Activated CD8-positive, alpha-beta memory T cell treated with anti-CD3 and anti-CD28 coated beads for 1 hour (primary cell): ENCODE results near the gene CCNA2.

Experiments used
- DNase-seq, 2 donors: peaks; one replicate each; pipeline ENCODE4 v3.0.0-alpha.2; 2020; ENCODE audit warnings: low read depth in 1 of 2; ENCODE audit errors: extremely low read depth in 1 of 2

CCNA2 gene

DNA sequence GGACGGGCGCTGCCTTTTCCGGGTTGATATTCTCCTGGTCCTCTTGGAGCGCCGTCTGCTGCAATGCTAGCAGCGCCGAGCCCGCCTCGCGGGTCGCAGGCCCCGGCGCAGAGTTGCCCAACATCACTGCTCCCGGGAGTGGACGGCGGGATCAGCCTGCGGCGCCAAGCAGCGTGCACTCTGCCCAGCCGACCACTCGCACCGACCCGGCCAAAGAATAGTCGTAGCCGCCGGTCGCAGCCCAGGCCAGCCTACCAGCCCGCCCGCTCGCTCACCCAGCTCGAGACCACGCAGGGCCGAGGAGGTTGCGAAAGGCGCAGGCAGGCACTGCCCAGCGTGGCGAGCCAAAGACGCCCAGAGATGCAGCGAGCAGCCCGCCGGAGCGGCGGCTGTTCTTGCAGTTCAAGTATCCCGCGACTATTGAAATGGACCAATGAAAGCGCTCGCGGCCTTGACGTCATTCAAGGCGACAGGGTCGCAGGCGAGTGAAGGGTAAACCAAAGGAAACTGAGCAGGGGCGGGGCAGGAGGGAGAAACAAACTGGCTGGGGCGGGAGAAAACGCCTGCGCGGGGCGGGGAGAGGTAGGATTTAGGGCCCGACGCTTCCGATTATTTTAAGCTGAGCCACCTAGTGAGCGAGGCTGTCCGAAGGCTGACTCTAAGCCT, at the start of gene CCNA2:
CCNA2 (minus strand) TSS at position 379 of the 666 bp plus-strand sequence; CDS start at position 124, 255 bp downstream.
- DNase-seq, result peak; percentile 89 to 90

DNA sequence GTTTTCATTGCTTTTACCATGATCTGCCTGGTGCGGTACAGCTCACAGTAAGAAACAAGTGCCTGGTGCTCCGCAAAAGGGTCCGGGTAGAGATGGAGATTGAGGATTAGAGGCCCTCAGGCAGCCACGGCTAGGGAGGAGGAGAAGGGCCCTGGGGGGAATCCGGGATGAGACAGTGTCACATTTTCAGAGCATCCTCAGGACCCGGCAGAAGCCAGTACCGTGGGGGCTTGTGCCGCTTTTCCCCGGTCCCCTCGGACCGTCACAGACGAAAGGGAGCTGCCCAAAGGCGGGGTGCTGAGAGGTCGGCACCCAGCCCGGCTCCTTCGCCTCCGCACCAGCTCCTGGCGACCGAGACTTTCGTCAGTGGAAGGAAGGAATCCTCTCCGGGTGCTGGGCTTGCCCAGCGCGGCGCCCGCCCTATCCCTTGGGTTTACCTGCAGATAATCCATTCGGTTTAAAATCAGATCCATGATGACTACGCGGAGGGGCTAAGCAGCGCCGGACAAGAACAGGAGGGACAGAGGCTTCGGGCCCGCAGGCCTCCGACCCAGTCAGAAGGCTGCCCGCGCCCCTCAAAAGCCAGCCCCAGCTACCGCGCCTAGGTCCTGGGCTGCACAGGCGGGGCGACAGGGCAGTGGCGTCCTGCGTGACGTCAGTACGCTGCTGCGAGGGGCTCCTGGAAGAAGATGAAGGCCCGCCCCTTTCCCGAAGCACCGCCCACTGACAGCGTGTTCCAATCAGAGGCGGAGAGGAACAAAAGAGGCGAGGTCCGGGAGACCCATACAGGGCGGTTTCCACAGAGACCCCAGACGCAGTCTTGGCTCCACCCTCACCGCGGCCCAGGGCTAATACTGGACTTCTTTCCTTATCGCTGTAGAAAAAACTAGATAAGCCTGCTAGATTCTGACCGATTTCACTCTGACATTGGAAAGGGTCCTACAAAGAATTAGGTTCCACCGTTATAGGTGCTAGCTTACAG, 46.4 kb upstream of the CCNA2 start, which contains the start of gene BBS7:
BBS7 (minus strand) TSS at position 634 of the 982 bp plus-strand sequence; CDS start at position 473, 161 bp downstream.
- peak; percentile 90 to 94 for DNase-seq

DNA sequence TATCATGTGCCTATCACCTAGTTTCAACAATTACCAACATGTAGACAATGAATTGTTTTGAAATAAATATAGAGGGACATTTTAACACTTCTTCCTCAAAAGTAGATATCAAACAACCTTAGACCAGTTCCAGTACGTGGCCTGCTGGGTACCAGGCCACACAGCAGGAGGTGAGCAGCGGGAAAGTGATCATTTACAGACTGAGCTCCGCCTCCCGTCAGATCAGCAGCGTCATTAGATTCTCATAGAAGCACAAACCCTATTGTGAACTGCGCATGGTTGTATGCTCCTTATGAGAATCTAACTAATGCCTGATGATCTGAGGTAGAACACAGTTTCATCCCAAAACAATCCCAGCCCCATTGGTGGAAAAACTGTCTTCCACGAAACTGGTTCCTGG, 40.1 kb upstream of the CCNA2 start:
- DNase-seq, result no peak

DNA sequence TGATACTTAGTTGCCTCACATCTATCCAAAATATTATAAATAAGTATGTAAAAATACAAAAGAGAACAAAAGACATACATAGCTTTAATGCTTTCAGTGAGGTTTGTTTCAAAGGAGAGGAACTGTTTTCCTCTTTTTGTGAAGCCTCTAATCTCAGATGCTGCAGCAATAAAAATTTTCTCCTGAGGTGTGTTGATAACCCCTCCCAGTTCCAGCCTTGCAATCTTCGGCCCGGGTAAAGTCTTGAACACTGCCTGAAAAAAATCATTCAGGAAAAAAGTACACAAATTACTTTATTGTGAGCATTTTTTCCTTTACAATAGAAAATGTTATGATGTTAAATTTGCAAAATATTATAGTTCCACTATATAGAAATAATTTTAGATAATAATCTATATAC, 37.7 kb upstream of the CCNA2 start:
- no peak for DNase-seq

DNA sequence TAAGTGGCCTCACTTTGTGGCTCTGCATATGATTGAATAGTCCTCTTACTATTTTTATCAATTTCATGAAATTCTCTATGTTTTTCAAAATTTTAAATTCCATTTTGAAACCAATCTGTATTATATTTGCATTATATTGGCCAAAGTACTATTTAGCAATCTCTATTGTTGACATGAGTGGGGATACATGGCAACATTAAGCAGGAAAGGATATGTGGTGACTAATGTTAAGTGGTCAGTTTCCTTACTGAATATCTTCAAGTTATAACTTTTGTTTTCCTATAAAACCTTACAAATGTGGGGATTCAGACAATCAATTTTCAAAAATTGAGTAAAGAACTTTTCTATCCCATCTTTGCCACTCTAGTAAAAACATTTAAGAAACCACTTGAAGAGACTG, 36.4 kb upstream of the CCNA2 start:
- DNase-seq, result no peak

DNA sequence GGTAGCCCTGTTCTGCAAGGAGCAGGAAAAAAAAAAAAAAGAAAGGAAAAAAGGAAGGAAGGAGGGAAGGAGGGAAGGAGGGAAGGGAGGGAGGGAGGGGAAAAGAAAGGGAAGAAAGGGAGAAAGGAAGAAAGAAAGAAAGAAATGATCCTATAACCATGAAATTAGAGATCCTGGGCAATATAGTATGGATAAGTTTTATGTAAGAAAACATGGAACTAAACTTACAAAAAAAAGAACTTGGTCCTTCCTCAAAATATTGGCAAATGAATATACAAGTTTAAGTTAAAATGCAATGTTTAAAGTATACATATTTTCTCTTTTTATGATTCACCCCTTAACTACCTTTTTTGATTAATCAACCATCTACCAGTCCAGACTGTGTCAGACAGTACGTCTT, 27.7 kb upstream of the CCNA2 start:
- no peak for DNase-seq

DNA sequence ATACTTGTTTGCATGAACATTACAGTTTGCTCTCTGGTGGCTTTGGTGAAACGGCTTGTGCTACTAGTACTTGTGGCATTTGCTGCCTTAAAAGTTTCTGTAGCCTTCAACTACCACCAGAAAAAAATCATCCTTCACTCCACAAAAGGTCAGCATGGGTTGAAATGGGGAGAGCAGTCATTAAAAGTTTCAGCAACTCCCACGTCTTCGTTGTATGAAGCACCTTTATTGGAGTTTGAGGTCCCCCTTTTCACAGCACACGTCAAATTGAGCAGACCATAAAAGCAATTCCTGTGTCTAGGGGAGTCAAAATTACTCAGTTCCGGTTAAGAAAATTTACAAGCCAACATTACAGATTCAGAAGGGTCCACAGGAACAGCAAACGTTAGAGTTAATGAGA, 23.0 kb upstream of the CCNA2 start:
- no peak for DNase-seq

DNA sequence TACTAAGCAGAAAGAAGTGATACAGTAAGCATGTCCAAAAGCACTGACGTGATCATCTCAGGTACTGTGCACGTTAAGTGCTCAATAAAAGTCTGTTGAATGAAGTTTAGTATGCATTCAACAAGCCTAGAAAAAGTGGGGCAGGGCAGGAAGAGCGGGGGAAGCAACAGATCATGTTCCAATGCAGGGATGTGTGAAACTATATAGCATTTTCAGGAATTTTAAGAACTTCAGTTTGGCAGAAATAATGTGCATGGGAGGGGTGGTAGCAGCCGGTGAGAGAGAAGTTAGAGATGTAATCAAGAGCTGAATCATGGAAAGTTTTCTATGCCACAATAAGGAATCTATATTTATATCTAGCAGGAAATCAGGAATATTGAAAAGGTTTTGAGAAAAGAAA, 19.2 kb upstream of the CCNA2 start:
- no peak for DNase-seq

DNA sequence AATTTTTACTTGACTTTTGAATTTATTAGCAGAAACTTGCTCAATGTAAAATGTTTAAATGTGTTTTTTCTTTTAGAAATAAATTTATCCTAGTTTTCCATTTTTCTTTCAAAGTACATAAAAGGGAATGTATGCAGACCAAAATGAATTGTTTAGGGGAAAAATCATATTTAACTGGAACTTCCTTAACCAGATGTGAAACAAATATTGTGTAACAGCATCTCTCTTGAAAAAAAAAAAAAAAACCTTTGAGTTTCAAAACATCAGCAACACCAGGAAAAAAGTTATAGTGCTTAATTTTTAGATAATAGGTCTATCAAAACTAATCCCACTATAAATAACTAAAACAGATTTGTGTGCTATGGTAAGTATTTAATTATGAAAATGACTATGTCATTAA, 14.5 kb upstream of the CCNA2 start:
- DNase-seq, result no peak

DNA sequence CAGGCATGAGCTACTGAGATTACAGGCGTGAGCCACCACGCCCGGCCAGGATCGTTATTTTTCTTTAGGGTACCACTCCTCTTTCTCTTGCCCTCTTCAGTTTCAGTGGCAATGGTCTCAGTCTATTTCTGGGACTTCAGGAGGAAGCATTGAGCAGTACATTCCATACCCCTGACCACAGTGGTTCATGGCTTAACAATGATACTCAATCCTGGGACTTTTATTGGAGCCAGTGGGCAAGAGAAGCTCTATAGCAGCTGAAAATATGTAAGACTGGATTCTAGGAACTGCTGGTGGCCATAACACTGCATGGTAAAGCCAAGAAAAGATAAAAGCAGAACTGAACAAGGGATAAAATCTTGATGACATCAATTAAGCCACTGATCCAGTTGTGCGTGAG, 5.8 kb upstream of the CCNA2 start:
- no peak for DNase-seq

DNA sequence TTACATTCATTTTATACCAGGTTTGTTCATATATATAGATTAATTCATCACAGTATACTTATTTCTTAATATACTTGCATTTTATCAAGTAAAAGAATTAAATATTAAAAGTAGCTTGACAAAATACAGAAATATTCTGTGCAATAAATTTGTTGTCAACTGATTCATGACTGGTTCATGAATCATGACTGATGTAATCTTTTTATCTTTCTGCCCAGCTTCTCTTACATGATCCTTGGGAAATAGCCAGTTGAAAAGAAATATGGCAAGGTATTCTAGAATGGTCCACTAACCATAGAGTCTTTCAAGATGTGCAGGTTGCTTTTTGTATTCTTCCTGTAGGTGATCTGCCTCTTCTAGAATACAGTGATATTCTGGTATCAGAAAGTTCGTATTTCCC, 4.2 kb upstream of the CCNA2 start:
- no peak for DNase-seq

DNA sequence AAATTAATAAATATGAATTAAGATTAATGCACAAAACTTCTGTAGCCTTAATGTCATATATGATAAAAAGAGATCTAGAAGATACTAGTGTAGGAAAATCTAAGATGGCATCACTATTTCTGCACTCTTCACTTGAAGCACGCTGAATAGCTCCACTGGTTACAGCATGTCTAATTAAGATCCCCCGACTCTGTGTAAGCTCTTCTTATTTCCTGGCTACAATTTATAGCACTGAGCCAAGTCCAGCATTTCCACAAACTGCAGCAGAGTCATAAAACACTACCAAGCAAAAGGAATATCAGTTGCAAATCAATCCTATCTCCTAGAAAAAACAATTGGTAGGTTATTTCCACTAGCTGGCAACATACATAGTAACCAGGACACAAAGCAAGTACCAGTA, 1.3 kb upstream of the CCNA2 start:
- DNase-seq, result no peak

DNA sequence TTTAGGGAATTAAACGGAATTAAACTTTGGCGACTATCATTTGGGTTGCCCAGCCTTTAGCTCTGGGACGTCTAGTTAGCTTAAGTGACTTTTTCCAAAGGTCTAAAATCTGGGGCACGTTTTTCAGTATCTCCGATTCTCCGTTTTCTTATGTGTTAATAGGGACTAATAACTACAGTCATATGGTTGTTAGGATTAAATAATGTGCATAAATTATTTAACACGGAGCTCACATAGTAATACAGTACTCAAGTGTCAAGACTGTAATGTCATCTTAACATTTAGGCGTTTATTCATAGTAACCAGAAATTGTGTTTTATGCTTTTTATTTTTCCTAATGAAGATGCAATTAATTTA, 466 bp upstream of the CCNA2 start:
- no peak for DNase-seq

DNA sequence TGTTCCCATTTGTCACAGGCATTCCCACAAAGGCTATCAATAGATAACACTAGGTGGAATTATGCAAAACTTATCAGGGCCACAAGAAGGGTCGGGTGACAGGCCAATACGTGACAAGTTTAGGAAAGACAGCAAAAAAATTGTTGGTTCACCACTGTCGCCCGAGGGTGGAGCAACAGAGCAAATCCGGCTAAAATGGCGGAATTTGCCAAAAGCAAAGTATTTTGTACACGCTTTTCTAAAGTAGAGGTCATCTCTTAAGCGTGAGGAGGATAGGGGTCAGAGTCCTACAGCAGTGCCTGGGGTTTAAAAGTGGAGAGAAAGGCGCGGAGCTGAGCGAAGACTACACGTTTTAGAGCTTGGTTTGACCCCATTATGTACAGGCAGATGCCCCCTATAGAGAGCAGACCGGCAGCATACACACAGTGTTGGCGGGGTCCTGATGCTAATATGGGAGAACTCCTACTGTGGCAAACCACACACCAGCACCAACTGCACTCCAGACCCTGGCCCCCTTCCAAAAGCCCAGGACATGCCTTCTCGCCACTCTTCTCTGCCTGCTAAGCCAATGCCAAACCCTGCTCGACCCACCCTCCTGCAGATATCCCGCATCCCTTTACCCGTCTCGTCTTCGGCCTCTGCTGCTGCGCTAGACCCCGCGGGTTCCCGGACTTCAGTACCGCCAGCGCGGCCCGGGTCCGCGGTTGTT, 733 bp downstream of the CCNA2 start:
- DNase-seq, result no peak

DNA sequence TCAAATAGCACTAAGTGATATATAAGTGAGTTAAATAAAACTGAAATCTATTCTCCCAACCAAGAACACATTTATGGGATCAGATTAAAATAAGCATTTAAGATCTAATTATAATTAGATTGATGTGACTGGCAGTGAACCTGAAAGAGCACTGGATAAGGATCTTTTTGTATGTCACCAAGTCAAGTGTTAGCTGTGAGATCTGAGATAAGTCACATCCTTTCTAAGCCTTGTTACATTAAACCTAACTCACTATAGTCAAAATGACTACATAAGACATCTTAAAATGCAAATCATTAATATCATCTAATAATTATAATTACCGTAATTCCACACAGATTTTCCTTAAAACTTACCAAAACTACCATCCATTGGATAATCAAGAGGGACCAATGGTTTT, 1.6 kb downstream of the CCNA2 start:
- DNase-seq, result no peak

DNA sequence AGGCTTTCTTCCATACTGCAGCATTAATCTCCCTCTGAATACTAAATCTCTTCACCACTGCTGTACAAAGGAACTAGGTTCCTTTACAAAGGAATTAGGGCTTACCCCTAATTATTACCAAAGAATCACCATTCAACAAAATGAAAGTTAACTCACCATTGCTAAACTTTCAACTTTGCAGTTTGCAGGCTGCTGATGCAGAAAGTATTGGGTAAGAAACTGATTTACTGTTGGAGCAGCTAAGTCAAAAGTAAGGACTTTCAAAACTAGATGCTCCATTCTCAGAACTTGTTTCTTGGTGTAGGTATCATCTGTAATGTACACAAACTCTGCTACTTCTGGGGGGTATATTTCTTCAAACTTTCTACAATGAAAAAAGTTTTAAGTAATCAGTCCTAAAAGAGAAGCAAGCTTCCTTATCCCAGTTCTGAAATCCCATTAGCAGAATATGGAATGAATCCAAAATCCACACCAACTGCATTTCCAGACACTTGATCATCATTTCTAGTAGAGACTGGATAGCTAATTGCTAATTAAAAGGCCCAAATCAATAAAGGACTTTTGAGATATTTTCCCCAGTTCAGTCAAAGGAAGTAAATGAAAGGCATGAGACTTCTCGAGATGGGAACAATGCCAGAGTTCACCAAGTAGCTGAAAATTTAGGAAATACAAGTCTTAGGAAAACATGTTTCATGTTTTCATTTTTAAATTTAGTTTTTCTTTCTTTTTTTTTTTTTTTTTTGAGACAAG, 4.3 kb downstream of the CCNA2 start:
- DNase-seq, result no peak

DNA sequence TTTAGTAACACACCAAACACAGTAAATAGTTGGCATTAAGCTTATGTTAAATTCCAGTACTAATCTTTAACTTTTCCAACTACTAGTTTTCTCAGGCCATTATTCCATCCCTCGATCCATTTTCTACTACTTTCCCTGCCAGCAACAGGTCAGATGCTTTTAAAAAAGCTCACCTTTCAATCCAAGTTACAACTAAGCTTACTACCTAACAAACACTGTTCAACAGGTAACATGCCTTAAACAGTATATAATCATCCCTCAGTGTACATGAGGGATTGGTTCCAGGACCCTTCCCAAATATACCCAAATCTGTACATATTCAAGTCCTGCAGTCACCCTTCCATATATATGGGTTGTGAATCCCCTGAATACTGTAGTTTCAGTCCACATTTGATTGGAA, 5.5 kb downstream of the CCNA2 start:
- no peak for DNase-seq

DNA sequence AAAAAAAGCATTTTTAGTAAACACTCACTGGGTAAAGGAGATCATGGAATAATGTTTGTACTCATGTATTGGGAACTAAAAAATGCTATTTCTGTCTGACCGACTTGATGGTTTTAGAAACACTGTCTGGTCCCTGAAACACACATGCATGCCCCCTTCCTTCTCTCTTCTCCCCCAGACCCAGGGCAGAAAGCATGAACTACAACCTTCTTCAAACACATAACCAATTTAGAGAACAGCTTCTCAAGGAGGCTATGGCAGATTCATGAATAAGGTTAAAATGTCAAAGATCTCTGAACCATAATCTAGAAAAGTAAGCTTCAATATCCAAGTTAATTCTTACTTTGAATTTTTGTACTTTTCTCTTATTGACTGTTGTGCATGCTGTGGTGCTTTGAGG, 6.0 kb downstream of the CCNA2 start:
- DNase-seq, result no peak

DNA sequence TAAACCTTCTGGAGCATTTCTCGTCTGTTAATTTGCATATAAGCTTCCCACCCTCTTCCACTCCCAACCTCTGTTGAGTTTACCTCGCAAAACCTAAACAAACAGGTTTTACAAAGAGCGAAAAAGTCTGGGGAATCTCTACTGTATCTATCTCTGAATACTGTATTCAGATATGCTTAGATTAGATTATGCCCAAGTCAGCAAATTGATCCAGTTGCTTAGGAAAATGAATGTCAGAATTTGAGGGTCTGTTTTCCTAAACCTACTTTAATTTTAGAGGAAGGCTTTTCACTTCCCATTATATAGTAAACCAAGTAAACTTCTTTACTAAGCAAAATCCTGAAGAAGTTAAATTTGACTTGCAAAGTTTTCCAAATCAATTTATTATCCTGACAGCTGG, 6.7 kb downstream of the CCNA2 start:
- DNase-seq, result no peak

DNA sequence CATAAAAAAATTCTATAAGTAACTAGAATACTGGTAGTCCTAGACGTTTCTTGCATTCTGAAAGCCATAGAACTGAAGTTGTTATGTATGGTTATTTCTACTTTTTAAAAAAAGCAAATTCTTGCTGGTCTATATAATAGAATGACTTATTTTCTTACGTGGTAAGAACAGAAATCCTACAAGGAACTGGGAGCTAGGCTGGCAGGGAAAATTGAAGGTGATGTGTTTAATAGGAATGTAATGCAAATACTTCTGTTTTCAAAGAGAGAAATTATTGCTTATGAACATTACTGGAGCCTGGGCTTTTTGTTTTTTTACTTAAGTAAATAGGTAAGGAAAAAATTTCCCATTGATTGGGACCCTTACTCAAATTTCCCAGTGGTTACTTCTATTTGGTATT, 8.9 kb downstream of the CCNA2 start:
- DNase-seq, result no peak

DNA sequence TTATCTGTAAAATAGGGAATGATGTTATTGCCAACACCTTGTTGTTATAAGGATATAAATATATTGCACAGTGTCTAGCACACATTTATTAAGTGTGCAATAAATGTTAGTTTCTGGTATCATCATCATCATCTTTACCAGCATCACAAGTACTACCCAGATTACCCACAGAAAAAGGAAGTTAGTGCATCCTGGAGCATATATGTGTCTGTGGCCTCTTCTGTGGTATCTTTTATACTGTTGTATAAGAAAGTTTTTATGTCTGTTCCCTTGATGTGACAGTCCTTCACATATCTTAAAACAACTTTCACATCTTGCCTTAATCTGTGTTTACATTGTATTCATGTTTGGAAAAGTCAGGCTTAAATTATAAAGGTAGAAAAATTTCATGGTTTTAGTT, 12.6 kb downstream of the CCNA2 start:
- DNase-seq, result no peak
